MV-4-11 (cell line): ENCODE measurements around the gene SNRPA.
"Not testable (repeated sequence)": the region's sequence is repeated elsewhere in the genome, so short reads cannot be mapped to it uniquely, and the experiment has no call there.

Experiments
- DNase-seq: peaks from one replicate; lab custom pipeline; 2025; lab: John Stamatoyannopoulos, UW

The SNRPA gene

GRCh38 chr19:40745402-40745780, 5.6 kb upstream of the SNRPA start:
- no peak for DNase-seq

DNA sequence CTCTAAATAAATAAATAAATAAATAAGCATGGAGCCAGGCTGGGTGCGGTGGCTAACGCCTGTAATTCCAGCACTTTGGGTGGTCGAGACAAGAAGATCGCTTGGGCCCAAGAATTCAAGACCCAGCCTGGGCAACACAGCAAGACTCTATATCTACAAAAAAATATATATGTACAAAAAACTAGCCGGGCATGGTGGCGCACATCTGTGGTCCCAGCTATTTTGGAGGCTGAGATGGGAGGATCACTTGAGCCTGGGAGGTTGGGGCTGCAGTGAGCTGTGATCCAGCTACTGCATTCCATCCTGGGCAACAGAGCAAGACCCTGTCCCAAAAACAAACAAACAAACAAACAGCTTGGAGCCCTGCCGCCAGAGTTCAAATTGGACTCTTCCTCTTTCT, 3.5 kb upstream of the SNRPA start:
- no peak for DNase-seq

DNA sequence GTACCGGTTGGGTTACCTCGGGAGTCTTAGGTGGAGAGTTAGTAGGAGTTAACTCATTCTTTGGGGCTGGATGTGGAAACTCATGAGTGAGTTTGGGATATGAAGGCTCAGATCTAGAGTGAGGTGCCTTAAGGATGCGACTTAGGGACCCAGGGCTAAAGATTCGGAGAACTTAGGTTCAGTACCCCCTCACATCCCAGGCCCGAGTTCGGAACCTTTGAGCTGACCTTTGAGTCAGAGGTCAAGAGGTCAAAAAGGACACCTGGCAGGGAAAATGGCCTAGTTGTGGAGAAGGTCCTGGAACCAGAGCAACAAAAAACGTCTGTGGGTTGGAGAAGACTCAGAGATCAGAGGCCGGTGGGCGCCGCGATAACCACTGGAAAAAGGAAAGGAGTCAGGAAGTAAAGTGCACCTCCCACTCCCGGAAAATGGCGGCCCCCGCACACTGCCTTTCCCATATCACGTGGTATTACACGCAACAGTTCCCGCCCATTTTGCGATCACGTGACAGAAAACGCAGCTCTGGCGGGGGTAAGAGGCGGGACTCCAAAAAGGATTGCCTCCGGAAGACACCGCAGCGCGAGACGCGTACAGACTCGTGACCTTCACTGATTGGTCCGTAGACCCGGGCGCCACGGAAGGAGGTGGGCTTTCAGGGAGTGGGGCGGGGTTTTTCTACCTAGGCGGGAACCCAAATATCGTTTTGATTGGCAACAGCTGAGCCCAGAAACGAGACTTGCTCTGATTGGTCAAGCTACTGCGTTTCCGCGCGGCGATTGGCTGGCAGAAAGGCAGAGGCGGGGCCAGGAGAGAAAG, 737 bp upstream of the SNRPA start, which contains the start of gene ACTMAP:
Gene ACTMAP (minus strand): TSS at position 420 of the 816 bp plus-strand sequence. CDS start 674 bp downstream, outside the sequence.
- DNase-seq = peak; percentile 100

DNA sequence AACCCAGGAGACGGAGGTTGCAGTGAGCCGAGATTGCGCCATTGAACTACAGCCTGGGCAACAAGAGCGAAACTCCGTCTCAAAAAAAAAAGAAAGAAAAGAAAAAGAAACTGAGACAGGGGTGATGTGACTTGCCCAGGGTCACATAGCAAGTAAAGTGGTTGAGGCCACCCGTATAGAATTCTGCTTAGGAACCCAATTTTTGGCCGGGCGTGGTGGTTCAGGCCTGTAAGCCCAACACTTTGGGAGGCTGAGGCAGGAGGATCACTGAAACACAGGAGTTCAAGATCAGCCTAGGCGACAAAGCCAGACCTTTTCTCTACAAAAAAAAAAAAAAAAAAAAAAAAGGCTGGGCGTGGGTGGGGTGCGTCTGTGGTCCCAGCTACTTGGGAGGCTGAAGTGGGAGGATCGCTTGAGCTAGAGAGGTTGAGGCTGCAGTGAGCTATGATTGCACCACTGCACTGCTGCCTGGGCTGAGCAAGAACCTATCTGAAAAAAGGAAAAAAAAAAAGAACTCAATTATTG, 1.3 kb downstream of the SNRPA start:
- peak; percentile 32 for DNase-seq

DNA sequence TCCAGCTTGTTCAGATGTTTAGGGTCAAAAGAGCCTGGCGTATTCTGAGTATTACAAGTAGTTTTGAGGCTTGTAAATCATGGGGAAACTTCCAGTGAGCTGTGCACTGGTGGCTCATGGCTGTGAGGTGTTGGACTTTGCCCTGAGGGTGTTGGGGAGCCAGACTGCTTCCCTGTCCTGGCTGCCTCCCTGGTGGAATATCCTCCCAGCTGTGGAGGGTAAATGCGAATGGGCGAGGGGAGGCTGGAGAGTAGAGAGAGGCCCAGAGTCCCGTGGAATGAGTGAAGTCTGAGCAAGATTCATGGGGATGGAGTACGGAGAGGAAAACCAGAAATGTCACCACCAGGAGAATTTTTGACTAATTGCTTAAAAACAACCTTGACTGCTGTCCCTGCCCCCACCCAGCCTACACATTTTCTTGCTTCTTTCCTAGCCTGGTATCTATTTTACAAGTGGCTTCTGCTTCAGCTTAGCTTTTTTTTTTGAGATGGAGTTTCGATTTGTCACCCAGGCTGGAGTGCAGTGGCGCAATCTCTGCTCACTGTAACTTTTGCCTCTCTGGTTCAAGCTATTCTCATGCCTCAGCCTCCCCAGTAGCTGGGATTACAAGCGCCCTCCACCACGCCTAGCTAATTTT, 3.7 kb downstream of the SNRPA start:
- peak; percentile 95 for DNase-seq

- no peak for DNase-seq
Measured at GRCh38 chr19:40755248-40755624, 4.2 kb downstream of the SNRPA start.

GRCh38 chr19:40755791-40756190, 4.8 kb downstream of the SNRPA start:
- no peak for DNase-seq

DNA sequence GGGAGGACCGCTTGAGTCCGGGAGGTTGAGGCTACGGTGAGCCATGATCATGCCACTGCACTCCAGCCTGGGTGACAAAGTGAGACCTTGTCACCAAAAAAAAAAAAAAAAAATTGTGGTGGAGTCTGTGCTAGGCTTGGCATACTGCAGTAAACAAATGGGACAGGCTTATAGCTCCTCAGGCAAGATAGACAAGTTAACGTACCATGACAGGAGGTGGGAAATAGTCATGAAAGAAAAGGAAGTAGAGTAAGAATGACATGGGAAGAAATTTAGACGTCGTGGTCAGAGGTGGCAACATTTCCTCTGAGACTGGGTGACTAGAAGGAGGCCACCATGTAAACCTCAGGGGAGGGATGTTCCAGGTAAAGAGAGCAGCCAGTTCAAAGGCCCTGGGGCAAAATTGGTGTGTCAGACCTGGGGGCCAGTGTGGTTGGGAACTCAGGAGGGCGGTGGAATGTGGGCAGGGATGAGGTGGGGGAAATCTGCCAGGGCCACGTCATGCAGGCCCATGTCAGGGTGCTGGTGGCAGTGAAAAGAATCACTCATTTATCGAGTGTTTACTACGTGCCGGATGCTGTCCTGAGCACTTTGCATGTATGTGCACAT, 5.6 kb downstream of the SNRPA start:
- no peak for DNase-seq

DNA sequence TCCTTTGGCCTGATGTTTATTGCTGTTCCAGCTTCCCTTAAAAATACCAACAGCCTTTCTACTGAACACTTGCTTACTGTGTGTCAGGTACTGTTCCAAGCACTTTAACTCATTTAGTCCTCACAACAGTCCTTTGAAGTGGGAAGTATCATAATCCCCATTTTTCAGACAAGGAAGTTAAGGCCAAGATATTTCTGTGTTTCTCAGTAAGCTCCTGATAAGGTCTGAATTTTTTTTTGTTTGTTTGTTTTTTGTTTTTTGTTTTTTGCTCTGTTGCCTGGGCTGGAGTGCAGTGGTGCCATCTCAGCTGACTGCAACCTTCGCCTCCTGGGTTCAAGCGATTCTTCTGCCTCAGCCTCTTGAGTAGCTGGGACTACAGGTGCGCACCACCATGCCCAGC, 7.5 kb downstream of the SNRPA start:
- no peak for DNase-seq

GRCh38 chr19:40759352-40759751, 8.3 kb downstream of the SNRPA start:
- DNase-seq = no peak

- peak; percentile 68 for DNase-seq
Measured at GRCh38 chr19:40762754-40763470, 11.9 kb downstream of the SNRPA start.

DNA sequence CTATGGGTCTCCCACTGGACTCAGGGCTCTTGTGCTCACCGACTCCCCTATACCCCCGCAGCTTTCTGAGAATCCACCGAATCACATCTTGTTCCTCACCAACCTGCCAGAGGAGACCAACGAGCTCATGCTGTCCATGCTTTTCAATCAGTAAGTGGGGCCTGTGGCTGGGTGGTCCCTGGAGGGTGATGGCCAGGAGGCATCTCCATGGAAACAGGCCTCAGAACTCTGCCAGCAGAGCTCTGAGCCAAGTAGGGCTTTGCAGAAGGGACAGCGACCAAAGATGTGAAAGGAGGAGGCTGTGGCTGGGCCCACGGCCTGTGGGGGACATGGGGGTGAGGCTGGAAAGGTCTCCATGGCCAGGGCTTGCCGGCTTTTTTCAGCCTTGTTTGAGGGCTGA, 12.5 kb downstream of the SNRPA start:
- no peak for DNase-seq

- DNase-seq = no peak
Measured at GRCh38 chr19:40763963-40764362, 13.0 kb downstream of the SNRPA start.

DNA sequence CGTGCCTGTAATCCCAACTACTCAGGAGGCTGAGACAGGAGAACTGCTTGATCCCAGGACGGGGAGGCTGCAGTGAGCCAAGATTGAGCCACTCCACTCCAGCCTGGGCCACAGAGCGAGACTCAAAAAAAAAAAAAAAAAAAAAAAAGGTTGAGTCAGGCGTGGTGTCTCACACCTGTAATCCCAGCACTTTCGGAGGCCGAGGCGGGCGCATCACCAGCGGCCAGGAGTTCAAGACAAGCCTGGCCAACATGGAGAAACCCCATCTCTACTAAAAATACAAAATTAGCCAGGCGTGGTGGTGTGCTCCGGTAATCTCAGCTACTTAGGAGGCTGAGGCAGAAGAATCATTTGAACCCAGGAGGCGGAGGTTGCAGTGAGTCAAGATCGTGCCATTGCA, 15.4 kb downstream of the SNRPA start:
- DNase-seq = not testable (repeated sequence)

GRCh38 chr19:40768869-40769268, 17.9 kb downstream of the SNRPA start:
- DNase-seq = peak; percentile 55

DNA sequence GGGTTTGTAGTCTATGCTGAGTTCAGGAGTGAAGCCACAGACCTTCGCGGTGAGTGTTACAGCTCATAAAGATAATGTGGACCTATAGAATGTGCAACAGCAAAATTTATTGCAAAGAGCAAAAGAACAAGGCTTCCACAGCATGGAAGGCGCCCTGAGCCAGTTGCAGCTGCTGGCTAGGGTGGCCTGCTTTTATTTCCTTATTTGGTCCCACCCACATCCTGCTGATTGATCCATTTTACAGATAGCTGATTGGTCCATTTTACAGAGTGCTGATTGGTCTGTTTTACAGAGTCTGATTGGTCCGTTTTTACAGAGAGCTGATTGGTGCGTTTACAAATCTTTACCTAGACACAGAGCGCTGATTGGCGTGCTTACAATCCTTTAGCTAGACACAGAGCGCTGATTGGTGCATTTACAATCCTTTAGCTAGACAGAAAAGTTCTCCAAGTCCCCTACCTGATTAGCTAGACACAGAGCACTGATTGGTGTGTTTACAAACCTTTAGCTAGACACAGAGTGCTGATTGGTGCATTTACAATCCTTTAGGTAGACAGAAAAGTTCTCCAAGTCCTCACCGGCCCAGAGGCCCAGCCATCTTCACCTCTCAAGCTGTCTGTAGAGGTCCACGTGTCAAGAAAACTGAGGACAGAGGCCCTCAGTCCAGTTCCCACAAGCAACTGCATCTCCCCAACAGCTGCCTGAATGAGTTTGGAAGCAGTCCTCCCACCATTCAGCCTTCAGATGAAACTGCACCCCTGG, 20.3 kb downstream of the SNRPA start:
- peak; percentile 71 for DNase-seq

GRCh38 chr19:40774916-40775631, 24.1 kb downstream of the SNRPA start, which contains the start of gene MIA:
Gene MIA (plus strand): TSS chr19:40775521. CDS start chr19:40775543, 22 bp downstream.
- no peak for DNase-seq

DNA sequence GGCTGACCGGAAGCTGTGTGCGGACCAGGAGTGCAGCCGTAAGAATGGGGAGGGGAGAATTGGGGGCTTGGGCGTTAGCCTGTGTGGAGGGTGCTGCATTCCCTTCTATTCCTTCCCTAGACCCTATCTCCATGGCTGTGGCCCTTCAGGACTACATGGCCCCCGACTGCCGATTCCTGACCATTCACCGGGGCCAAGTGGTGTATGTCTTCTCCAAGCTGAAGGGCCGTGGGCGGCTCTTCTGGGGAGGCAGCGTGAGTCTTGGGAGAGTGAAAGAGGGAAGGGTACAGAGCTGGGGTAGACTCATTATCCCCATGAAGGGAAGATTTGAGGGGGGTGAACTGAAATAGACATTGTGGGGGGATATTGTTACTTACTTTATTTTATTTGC, 24.6 kb downstream of the SNRPA start:
- DNase-seq = no peak

GRCh38 chr19:40776364-40776763, 25.4 kb downstream of the SNRPA start:
- DNase-seq = no peak

DNA sequence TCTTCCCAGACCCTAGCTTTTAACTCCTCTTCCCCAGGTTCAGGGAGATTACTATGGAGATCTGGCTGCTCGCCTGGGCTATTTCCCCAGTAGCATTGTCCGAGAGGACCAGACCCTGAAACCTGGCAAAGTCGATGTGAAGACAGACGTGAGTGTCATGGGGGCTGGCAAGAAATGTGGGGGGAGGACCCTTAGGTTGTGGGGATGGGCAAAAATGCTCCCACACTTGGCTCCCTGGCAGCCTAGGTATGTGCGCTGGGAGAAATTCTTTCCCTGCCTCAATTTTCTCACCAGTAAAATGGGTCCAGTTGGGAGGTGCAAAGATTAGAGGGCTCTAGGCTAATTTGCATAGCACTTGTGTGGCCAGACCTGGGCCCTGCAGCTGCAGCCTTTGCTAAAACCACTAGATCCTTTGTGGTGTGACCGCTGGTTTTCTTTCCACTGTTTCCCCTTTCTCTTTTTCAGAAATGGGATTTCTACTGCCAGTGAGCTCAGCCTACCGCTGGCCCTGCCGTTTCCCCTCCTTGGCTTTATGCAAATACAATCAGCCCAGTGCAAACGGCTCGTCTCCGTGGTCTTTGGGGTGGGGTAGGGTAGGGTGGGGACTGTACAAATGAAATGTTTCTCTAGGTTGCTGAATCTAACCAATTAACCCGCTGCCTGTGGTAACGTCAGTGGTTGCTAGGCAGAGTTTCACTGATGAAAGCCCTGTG, 26.1 kb downstream of the SNRPA start:
- peak; percentile 100 for DNase-seq
